Liver (tissue), 9 donors: ENCODE results near the gene GPR173. TPM values are rescaled to one million over a fixed set of nuclear protein-coding genes. Genes with fewer than 3 reads are reported as not detected.
A peak's percentile ranks its signal among the peaks of the same experiment; 100 is the strongest.

Source experiments
- DNase-seq: peaks from one replicate; pipeline ENCODE4 v3.0.0-alpha.2; 2017; ENCODE audit warnings: low spot score
- H3K27ac ChIP-seq, 2 donors: one replicate each; pipeline ENCODE4 v1.7.0; 2013; ENCODE audit warnings: inconsistent platforms in 2 of 2, low read length in 2 of 2, control low read depth in 1 of 2, low read depth in 1 of 2, mild to moderate bottlenecking in 1 of 2
- H3K27me3 ChIP-seq, 4 donors: one replicate each; pipeline versions ENCODE4 v1.6.1 to v1.7.0; 2013; ENCODE audit warnings: low read length in 3 of 4, inconsistent platforms in 1 of 4, mild to moderate bottlenecking in 1 of 4, moderate library complexity in 1 of 4; ENCODE audit not compliant: control insufficient read depth in 4 of 4, insufficient read depth in 4 of 4
- H3K36me3 ChIP-seq, 4 donors: one replicate each; pipeline versions ENCODE4 v1.6.1 to v1.7.0; 2013; ENCODE audit warnings: low read length in 3 of 4, mild to moderate bottlenecking in 3 of 4, low read depth in 1 of 4, moderate library complexity in 1 of 4; ENCODE audit not compliant: control insufficient read depth in 4 of 4, insufficient read depth in 3 of 4
- H3K4me1 ChIP-seq, 4 donors: one replicate each; pipeline versions ENCODE4 v1.6.1 to v1.7.0; 2013; ENCODE audit warnings: low read length in 3 of 4, mild to moderate bottlenecking in 3 of 4, moderate library complexity in 1 of 4; ENCODE audit not compliant: control insufficient read depth in 4 of 4, insufficient read depth in 4 of 4
- H3K4me3 ChIP-seq, 3 donors: one replicate each; pipeline versions ENCODE4 v1.6.1 to v1.7.0; 2013; ENCODE audit warnings: low read length in 3 of 3, control low read depth in 1 of 3, low read depth in 1 of 3, mild to moderate bottlenecking in 1 of 3
- H3K9ac ChIP-seq, 2 donors: one replicate each; pipeline ENCODE4 v1.7.0; 2013; ENCODE audit warnings: low read length in 2 of 2, mild to moderate bottlenecking in 2 of 2, moderate library complexity in 2 of 2, control low read depth in 1 of 2, low read depth in 1 of 2
- H3K9me3 ChIP-seq, 4 donors: one replicate each; pipeline versions ENCODE4 v1.6.1 to v1.7.0; 2013; ENCODE audit warnings: low read length in 3 of 4; ENCODE audit not compliant: control insufficient read depth in 4 of 4
- CTCF ChIP-seq: fragments of 150-350 bp; IDR thresholded peaks from 2 replicates; pipeline ENCODE4 v1.5.1; 2017; ENCODE audit warnings: improper control_type of control experiment, low read depth, low read length; ENCODE audit not compliant: missing input control
- HNF4G ChIP-seq: IDR thresholded peaks from 2 replicates; pipeline ENCODE4 v1.6.1; 2016; ENCODE audit warnings: antibody characterized with exemption
- NR2F2 ChIP-seq: IDR thresholded peaks from 2 replicates; pipeline ENCODE4 v1.6.1; 2016; ENCODE audit warnings: antibody characterized with exemption
- RAD21 ChIP-seq, 2 donors: IDR thresholded peaks; 2 replicates each; pipeline ENCODE4 v1.6.1; 2016; ENCODE audit warnings: antibody characterized with exemption in 2 of 2, mild to moderate bottlenecking in 2 of 2
- ZBTB33 ChIP-seq: IDR thresholded peaks from 2 replicates; pipeline ENCODE4 v1.6.1; 2016; ENCODE audit warnings: antibody characterized with exemption
- WGBS: extraction: QIAGEN DNeasy Blood & Tissue Kit; methylation state at CpG from one replicate; pipeline ENCODE4 v1.1.7; 2013; 5-methylcytosine and 5-hydroxymethylcytosine counted together
- polyA plus RNA-seq, 2 donors: library from polyadenylated mRNA; stranded (reverse) in 1 of 2; unstranded in 1 of 2; fragments of 200-250 nt in 1 of 2; fragments of >200 nt in 1 of 2; fragmentation: Nextera tagmentation in 1 of 2; extraction: Ambion mirVana in 1 of 2; gene quantifications; one replicate each; pipeline versions ENCODE4 v1.2.1 to v1.2.3, GENCODE V29; 2013 to 2015
- total RNA-seq, 2 donors: library from RNA; depleted of rRNA; stranded (reverse); fragments of >200 nt; gene quantifications; one replicate each; pipeline ENCODE4 v1.2.3, GENCODE V29; 2014
- TF ChIP-seq, protein P1 (sequence below): IDR thresholded peaks from 2 replicates; pipeline ENCODE4 v1.6.1; 2016; ENCODE audit warnings: antibody characterized with exemption
- TF ChIP-seq, protein P2 (sequence below): IDR thresholded peaks from 2 replicates; pipeline ENCODE4 v1.6.1; 2016; ENCODE audit warnings: antibody characterized with exemption
- TF ChIP-seq, protein P3 (sequence below): IDR thresholded peaks from 2 replicates; pipeline ENCODE4 v1.6.1; 2016; ENCODE audit warnings: antibody characterized with exemption, mild to moderate bottlenecking
- donor health status: healthy.
- donor health status: healthy.
- donor health status: healthy.
- donor health status: healthy.
- donor health status: healthy.

The GPR173 gene
- total and polyA plus RNA-seq, 4 donors: 0.07 to 0.61 (median 0.25) TPM; not detected in 1

DNA sequence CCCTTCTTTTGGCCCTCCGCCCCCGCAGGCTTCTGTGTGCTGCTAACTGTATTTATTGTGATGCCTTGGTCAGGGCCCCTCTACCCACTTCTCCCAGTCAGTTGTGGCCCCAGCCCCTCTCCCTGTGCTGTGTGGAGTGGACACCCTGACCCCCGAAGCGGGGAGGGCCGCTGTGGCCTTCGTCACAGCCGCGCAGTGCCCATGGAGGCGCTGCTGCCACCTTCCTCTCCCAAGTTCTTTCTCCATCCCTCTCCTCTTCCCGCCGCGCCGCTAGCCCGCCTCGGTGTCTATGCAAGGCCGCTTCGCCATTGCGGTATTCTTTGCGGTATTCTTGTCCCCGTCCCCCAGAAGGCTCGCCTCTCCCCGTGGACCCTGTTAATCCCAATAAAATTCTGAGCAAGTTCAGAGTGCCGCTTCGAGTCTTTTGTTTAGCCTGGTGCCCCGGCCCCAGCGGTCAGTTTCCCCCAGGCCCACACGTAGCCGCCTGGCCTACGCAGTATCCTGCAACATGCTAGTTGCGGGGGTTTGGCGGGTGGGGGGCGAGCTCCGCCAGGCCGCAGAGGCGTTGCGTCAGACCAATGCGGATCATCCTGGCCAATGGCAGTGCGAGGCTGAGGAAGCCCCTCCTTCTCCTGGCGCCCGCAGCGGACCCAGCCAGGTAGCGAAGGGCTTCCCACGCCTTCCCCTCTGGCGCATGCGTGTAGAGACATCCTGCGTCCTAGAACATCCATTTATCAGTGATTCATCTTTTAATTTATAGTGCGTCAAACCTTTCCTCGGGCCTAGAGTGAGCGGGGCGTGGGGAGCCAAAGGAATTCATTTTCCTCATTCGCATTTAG is 39.8 kb downstream of the GPR173 start:
- Histone ChIP-seq H3K9me3 (no peaks in the 10 kb centered on the region), H3K9ac (peak overlapping the region in 1 of 2 donors; percentile 92), H3K27me3 (no peaks in the 10 kb centered on the region), H3K36me3 (peaks cover 3 to 9% (median 5%) of the 10 kb centered on the region in 4 donors), H3K27ac (peak overlapping the region; percentile 48 to 74), H3K4me1 (peaks cover 2 to 37% (median 12%) of the 10 kb centered on the region in 4 donors), H3K4me3 (peak overlapping the region in 2 of 3 donors; percentile 36 to 63)
- DNase-seq: peak; percentile 52
- WGBS: 22% methylated on average over 45 of the region's 51 CpGs
- TF ChIP-seq, protein P1, sequence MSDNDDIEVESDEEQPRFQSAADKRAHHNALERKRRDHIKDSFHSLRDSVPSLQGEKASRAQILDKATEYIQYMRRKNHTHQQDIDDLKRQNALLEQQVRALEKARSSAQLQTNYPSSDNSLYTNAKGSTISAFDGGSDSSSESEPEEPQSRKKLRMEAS: no peak
- TF ChIP-seq CTCF (no peak), HNF4G (no peak)
- TF ChIP-seq, protein P2, sequence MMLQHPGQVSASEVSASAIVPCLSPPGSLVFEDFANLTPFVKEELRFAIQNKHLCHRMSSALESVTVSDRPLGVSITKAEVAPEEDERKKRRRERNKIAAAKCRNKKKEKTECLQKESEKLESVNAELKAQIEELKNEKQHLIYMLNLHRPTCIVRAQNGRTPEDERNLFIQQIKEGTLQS: no peak
- TF ChIP-seq, protein P3, sequence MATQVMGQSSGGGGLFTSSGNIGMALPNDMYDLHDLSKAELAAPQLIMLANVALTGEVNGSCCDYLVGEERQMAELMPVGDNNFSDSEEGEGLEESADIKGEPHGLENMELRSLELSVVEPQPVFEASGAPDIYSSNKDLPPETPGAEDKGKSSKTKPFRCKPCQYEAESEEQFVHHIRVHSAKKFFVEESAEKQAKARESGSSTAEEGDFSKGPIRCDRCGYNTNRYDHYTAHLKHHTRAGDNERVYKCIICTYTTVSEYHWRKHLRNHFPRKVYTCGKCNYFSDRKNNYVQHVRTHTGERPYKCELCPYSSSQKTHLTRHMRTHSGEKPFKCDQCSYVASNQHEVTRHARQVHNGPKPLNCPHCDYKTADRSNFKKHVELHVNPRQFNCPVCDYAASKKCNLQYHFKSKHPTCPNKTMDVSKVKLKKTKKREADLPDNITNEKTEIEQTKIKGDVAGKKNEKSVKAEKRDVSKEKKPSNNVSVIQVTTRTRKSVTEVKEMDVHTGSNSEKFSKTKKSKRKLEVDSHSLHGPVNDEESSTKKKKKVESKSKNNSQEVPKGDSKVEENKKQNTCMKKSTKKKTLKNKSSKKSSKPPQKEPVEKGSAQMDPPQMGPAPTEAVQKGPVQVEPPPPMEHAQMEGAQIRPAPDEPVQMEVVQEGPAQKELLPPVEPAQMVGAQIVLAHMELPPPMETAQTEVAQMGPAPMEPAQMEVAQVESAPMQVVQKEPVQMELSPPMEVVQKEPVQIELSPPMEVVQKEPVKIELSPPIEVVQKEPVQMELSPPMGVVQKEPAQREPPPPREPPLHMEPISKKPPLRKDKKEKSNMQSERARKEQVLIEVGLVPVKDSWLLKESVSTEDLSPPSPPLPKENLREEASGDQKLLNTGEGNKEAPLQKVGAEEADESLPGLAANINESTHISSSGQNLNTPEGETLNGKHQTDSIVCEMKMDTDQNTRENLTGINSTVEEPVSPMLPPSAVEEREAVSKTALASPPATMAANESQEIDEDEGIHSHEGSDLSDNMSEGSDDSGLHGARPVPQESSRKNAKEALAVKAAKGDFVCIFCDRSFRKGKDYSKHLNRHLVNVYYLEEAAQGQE: no peak

DNA sequence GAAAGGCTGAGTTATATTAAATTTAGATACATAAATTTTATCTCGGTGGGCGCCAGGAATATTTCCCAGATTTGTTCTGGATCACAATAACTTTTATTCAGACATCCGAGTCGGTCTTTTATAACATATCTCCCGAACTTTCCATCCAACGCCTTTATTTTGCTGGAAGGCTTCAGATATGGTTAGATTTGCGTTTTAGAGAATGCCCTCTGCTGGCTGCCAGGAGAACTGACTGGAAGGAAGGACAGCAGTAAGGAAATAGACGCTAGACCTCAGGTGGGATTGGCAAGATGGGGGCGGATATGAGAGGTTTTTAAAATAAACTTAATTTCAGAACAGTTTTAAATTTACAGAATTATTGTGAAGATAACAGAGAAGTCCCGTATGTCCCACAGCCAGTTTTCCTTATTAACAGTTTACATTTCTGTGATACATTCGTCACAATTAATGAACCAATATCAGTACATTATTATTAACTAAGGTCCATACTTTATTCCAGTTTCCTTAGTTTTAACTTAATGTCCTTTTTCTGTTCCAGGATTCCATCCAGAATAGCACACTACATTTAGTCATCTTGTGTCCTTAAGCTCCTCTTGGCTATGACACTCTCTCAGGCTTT is 40.7 kb downstream of the GPR173 start:
- WGBS: 10% methylated on average over 11 of the region's 11 CpGs
- H3K27ac ChIP-seq: peak overlapping the region in 1 of 2 donors; percentile 52
- TF ChIP-seq RAD21 (IDR thresholded peaks at IDR 0.05) (peak; percentile 59 to 79), NR2F2 (no peak), ZBTB33 (no peak), CTCF (peak; percentile 80)
- H3K36me3 ChIP-seq: peaks cover 3 to 9% (median 5%) of the 10 kb centered on the region in 4 donors
- no peaks in the 10 kb centered on the region for H3K27me3 ChIP-seq
- peak overlapping the region in 2 of 3 donors; percentile 36 to 63 for H3K4me3 ChIP-seq
- H3K4me1 ChIP-seq: peaks cover 0 to 34% (median 12%) of the 10 kb centered on the region in 4 donors
- peak overlapping the region in 1 of 2 donors; percentile 92 for H3K9ac ChIP-seq
- peak; percentile 36 for DNase-seq
- no peaks in the 10 kb centered on the region for H3K9me3 ChIP-seq
